ENCODE measurements around the gene TNIK. TPM values are rescaled to one million over a fixed set of nuclear protein-coding genes. Genes with fewer than 3 reads are reported as not detected.

Gene TNIK
- total and polyA plus RNA-seq, 2 donors from 2014 or later: 3.6 to 48.9 TPM

GRCh38 chr3:171068658-171069057 lies 391.5 kb downstream of the TNIK start:
- intact Hi-C loops (cut with DNase I): no loop called here
- TF ChIP-seq CTCF (IDR thresholded peaks at IDR 0.05; ENCODE audit: borderline replicate concordance, extremely low read depth, insufficient read depth): no peak
- FAIRE-seq (no peak), DNase-seq (no peak)
- H3K27me3 ChIP-seq (ENCODE audit: control insufficient read depth, insufficient read depth, low read length): no peaks in the 10 kb centered on the region
- H3K36me3 ChIP-seq (ENCODE audit: control insufficient read depth in 2 of 3, insufficient read depth in 3 of 3, low read length in 3 of 3): no peaks in the 10 kb centered on the region
- no peak overlapping the region for H3K9ac ChIP-seq (ENCODE audit: low read length in 3 of 3)
- H3K4me1 ChIP-seq (ENCODE audit: control insufficient read depth in 2 of 3, insufficient read depth in 2 of 3, low read depth in 1 of 3, low read length in 3 of 3): no peaks in the 10 kb centered on the region
- H3K9me3 ChIP-seq (ENCODE audit: control insufficient read depth in 2 of 3, insufficient read depth in 1 of 3, low read length in 3 of 3): no peaks in the 10 kb centered on the region
- no peak overlapping the region for H3K27ac ChIP-seq (ENCODE audit: low read depth in 2 of 2, low read length in 2 of 2)
- H3K4me3 ChIP-seq (ENCODE audit: low read length in 3 of 3): no peak overlapping the region

GRCh38 chr3:171066206-171066605 lies 394.0 kb downstream of the TNIK start:
- DNase-seq (no peak), FAIRE-seq (no peak)
- no peak overlapping the region for H3K9ac ChIP-seq (ENCODE audit: low read length in 3 of 3)
- no peak for TF ChIP-seq CTCF (IDR thresholded peaks at IDR 0.05; ENCODE audit: borderline replicate concordance, extremely low read depth, insufficient read depth)
- no peaks in the 10 kb centered on the region for H3K4me1 ChIP-seq (ENCODE audit: control insufficient read depth in 2 of 3, insufficient read depth in 2 of 3, low read depth in 1 of 3, low read length in 3 of 3)
- no peaks in the 10 kb centered on the region for H3K36me3 ChIP-seq (ENCODE audit: control insufficient read depth in 2 of 3, insufficient read depth in 3 of 3, low read length in 3 of 3)
- H3K27me3 ChIP-seq (ENCODE audit: control insufficient read depth, insufficient read depth, low read length): no peaks in the 10 kb centered on the region
- intact Hi-C loops (cut with DNase I): no loop called here
- no peak overlapping the region for H3K4me3 ChIP-seq (ENCODE audit: low read length in 3 of 3)
- H3K9me3 ChIP-seq (ENCODE audit: control insufficient read depth in 2 of 3, insufficient read depth in 1 of 3, low read length in 3 of 3): no peaks in the 10 kb centered on the region
- no peak overlapping the region for H3K27ac ChIP-seq (ENCODE audit: low read depth in 2 of 2, low read length in 2 of 2)

GRCh38 chr3:171065732-171066131 lies 394.5 kb downstream of the TNIK start:
- Histone ChIP-seq H3K9me3 (ENCODE audit: control insufficient read depth in 2 of 3, insufficient read depth in 1 of 3, low read length in 3 of 3) (no peaks in the 10 kb centered on the region), H3K4me3 (ENCODE audit: low read length in 3 of 3) (no peak overlapping the region), H3K27ac (ENCODE audit: low read depth in 2 of 2, low read length in 2 of 2) (no peak overlapping the region), H3K9ac (ENCODE audit: low read length in 3 of 3) (no peak overlapping the region), H3K27me3 (ENCODE audit: control insufficient read depth, insufficient read depth, low read length) (no peaks in the 10 kb centered on the region), H3K36me3 (ENCODE audit: control insufficient read depth in 2 of 3, insufficient read depth in 3 of 3, low read length in 3 of 3) (no peaks in the 10 kb centered on the region), H3K4me1 (ENCODE audit: control insufficient read depth in 2 of 3, insufficient read depth in 2 of 3, low read depth in 1 of 3, low read length in 3 of 3) (no peaks in the 10 kb centered on the region)
- no peak for TF ChIP-seq CTCF (IDR thresholded peaks at IDR 0.05; ENCODE audit: borderline replicate concordance, extremely low read depth, insufficient read depth)
- FAIRE-seq (no peak), DNase-seq (no peak)
- intact Hi-C loops (cut with DNase I): no loop called here

GRCh38 chr3:171064461-171064860 lies 395.7 kb downstream of the TNIK start:
- H3K27me3 ChIP-seq (ENCODE audit: control insufficient read depth, insufficient read depth, low read length): no peaks in the 10 kb centered on the region
- no peak overlapping the region for H3K27ac ChIP-seq (ENCODE audit: low read depth in 2 of 2, low read length in 2 of 2)
- intact Hi-C loops (cut with DNase I): no loop called here
- H3K9me3 ChIP-seq (ENCODE audit: control insufficient read depth in 2 of 3, insufficient read depth in 1 of 3, low read length in 3 of 3): no peaks in the 10 kb centered on the region
- H3K4me3 ChIP-seq (ENCODE audit: low read length in 3 of 3): no peak overlapping the region
- TF ChIP-seq CTCF (IDR thresholded peaks at IDR 0.05; ENCODE audit: borderline replicate concordance, extremely low read depth, insufficient read depth): no peak
- DNase-seq (no peak), FAIRE-seq (no peak)
- no peaks in the 10 kb centered on the region for H3K36me3 ChIP-seq (ENCODE audit: control insufficient read depth in 2 of 3, insufficient read depth in 3 of 3, low read length in 3 of 3)
- H3K4me1 ChIP-seq (ENCODE audit: control insufficient read depth in 2 of 3, insufficient read depth in 2 of 3, low read depth in 1 of 3, low read length in 3 of 3): no peaks in the 10 kb centered on the region
- no peak overlapping the region for H3K9ac ChIP-seq (ENCODE audit: low read length in 3 of 3)

Data from kidney (tissue), 14 donors.